Cardiac septum (tissue), 1 donor: ENCODE data around the gene BABAM2. TPM values are rescaled to one million over a fixed set of nuclear protein-coding genes. Genes with fewer than 3 reads are reported as not detected.
"Not testable (repeated sequence)": the region's sequence is repeated elsewhere in the genome, so short reads cannot be mapped to it uniquely, and the experiment has no call there.

Experiments
- DNase-seq: peaks from one replicate; pipeline ENCODE4 v3.0.0-alpha.2; 2020; ENCODE audit warnings: low spot score
- intact Hi-C: fragments of 100-400 bp; cut with DNase I; formaldehyde crosslinking; loops from one replicate; pipeline ENCODE4 v1.14.0; 2022
- total RNA-seq: library from RNA; stranded (reverse); fragmentation: NEBNext Ultra II Directional; extraction: Animal tissue kit (Norgen Biotek cat#: 25700); gene quantifications from one replicate; pipeline ENCODE4 v1.2.1, GENCODE V29; 2021
- donor health status: DM: no; HTN: no; CAD: no.

The BABAM2 gene
- total RNA-seq, 1 donor from 2014 or later, result 63.4 TPM

DNA sequence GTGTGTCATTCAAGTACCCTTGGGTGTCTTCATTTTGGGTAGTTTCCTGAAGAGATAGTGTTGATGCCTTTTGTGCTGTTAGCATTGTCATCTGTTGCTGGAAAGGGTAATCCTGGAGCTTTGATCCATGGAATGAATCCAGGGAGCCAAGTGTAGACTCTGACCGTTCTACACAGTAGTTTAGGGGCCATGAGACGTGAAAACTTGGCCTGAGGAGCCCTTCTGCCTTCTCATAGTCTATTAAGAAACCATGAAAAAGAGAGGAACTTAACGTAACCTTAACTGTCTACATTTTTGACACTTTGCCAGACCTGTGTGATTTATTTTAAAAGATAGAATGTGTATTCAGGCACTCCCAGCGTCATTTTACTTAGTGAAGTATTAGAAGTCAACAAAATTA, 194.0 kb downstream of the BABAM2 start:
- intact Hi-C loops, result no loop called here
- no peak for DNase-seq

DNA sequence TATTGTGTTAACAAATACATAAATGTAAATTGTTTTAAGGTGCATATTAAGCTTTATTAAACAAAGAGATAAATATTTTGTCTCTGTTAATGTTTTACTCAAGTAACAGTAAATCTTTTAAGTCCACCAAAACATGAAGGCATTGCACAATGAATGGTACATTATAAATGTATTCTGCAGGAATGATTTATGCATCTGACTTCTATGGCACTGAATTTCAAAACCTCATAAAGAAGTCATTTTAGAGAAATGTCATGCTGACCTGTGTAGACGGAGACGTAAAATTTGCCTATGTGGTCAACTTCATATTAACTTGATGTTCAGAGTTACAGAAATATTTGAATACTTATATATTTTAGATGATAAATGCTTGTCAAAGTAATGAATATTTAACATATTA, 194.7 kb downstream of the BABAM2 start:
- DNase-seq, result no peak

DNA sequence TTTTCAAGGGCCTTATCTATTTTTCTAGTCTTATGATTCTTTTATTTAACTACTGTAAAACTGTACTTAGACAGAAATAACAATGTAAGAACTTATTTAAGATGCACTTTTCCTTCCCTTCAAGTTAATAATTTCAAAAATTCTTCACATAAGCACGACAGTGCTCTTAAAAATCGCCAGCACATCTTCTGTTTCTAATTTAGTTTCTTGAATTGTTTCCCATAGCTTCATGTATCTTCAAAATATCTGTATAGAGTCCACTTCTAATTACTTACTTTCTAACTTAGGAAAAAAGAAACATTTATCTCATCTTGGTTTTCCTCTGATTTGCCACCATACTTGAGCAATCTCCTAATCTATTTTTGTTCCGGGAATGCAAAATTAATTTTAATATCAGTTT, 196.1 kb downstream of the BABAM2 start:
- intact Hi-C loops, result no loop called here

More for the DNA sequence above, 194.7 kb downstream of the BABAM2 start:
- intact Hi-C loops, result no loop called here

DNA sequence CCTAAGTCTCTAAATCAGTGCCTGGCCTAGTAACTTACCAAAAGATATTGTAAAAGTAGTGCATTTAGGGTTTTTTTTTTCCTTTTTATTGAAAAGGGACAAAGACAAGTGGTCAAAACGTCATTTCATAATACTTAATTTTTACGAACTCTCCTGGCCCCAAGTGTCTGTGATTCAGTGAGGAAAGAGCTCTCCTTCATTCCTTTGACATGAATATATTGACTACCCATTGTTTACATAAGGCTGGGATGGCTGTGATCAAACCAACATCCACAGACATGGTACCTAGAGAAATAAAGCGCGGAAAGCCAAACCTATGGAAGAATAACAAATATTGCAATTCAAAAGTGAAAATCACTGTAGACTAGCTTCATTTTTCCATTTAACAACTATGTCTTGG, 198.4 kb downstream of the BABAM2 start:
- no peak for DNase-seq
- intact Hi-C loops, result no loop called here

More for the DNA sequence above, 196.1 kb downstream of the BABAM2 start:
- no peak for DNase-seq

DNA sequence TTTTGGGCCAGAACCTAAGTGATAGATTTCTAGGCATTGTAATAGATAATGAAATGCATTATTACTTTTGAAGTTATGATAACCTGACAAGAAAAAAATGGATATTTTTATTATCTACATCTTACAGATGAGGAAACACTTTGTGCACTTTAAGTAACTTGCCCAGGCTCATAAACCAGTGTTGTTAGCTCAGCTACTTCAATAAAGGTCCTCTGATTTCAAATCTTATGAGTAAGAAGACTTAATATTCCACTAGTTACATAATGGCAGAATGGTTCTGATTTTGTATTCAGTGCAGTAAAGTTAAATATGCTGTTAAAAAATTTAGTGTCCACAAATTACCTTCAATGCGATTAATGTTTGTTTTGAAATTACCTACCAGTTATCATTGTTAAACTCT, 199.0 kb downstream of the BABAM2 start:
- DNase-seq, result no peak

DNA sequence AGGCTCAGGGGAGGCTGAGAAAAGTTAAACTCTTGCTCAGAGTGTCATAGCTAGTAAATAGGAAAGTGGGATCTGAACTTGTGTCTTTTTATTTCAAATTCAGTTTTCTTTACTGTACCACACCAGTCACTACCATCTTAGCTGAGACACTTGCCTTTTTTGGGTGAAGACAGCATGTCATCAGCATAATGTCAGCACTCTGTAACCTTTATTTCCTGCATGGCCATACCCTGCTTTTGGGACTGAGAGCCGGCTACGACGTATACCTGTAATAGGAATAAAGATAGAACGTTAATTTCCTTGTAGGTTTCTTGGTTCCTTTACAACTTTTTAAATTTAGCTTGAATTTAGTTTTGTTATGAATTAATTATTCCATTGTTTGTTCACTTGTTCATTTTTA, 202.8 kb downstream of the BABAM2 start:
- intact Hi-C loops, result no loop called here
- no peak for DNase-seq

More for the DNA sequence above, 199.0 kb downstream of the BABAM2 start:
- intact Hi-C loops, result no loop called here

DNA sequence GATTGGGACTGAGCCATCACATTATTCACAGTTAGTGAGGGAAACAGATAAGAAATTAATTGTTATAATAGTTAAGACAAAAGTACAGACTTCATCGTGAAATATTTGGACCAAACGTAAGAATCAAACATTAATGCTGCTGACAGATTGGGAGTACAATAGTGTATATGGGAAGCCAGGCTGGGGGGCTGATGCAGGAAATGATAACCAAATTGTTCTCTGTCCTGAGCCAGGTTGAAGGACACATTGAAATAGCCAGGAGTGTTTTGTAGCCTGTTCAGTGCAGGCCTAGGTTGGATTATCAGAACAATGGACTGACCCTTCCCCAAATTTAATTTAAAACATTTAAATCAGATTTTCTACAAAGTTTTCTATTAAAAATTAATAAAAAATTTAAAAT, 203.2 kb downstream of the BABAM2 start:
- DNase-seq, result no peak
- intact Hi-C loops, result no loop called here

DNA sequence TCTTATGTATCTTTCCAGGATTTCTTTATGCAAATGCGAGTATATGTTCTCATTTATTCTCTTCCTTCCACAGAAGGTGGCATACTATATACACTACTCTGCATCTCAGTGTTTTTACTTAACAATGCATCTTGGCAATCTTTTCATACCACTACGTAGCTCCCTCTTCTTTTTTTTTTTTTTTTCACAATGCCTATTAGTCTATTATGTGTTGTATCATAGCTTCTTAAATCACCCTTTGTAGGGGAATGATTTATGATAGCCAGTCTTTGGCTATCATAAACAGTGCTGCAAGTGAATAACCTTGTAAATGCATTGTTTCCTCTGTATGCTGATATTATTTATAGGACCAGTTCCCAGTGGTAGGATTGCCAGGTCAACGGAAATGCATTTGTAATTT, 204.2 kb downstream of the BABAM2 start:
- intact Hi-C loops, result loop anchor here (5.0 kb wide), 1 partner anchor 137 kb away; no protein-coding TSS in a partner anchor
- no peak for DNase-seq

DNA sequence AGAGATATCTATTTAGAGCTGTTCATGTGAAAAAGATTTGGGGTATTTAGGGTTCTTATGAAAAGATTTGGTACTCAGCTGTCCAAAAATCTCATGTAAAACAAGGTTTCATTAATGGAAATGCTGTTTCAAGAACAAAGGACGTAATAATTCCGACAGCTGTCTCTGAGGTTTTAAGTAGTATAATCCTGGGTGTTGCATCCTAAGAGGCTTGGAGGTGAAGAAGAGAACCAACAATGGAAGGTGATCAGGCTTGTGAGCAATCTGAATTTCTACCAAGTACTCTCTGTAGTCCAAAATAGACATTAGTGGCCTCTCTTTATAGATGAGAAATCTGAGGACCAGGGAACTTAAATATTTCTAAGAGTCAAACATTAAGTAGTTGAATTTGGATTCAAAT, 205.1 kb downstream of the BABAM2 start:
- no peak for DNase-seq
- intact Hi-C loops, result loop anchor here (5.0 kb wide), 1 partner anchor 138 kb away; no protein-coding TSS in a partner anchor

DNA sequence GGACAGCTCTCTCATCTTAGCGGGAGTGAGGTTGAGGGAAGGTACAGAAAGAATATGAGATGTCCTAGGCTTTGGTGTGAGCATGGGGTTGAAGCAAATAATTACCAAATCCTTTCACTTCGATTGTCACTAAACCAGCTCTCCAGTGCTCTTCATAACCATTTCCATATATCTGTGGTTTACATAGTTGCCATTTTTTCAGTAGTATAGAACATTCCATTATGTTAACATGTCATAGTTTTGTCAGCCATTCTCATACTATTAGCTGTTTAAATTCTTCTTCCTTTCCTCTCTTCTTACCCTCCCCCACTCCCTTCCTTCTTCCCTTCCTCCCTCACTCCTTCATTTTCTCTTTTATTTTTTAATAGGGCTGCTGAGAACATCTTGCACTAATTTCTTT, 205.9 kb downstream of the BABAM2 start:
- DNase-seq, result no peak

DNA sequence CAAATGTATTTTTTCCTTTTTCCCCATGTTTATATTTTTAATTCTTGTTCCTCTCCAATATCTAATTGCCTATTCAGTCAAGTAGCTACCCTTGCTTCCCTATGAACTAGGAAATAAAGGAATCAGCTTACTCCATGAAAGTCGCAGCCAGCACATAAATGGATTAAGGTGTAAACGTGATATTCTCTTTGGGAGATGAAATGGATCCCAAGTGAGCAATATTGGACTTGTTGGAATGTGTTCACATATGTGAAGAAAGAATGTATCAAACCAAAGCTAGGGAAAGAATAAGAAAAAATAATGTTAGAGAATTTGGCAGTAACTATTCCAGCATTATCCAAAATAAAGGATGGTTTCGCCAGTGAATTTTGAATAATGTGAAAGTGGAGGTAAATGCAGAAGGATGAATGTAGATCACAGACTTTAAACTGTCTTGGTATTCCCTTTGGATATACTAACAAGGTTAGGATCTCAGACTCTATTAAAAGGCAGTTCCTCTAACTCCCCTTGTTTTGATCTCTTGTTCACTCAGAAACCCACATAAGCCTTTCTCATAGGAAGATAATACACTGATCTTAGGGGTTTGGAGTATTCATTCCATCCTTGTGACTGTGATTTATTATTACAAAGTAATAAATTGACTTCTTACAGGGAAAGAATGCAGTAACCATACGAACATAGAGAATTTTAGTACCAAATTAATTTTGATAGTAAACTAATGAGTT, 208.1 kb downstream of the BABAM2 start:
- intact Hi-C loops, result loop anchor here (5.0 kb wide), 1 partner anchor 141 kb away; no protein-coding TSS in a partner anchor
- no peak for DNase-seq

More for the DNA sequence above, 205.9 kb downstream of the BABAM2 start:
- intact Hi-C loops, result loop anchor here (5.0 kb wide), 1 partner anchor 139 kb away; no protein-coding TSS in a partner anchor

DNA sequence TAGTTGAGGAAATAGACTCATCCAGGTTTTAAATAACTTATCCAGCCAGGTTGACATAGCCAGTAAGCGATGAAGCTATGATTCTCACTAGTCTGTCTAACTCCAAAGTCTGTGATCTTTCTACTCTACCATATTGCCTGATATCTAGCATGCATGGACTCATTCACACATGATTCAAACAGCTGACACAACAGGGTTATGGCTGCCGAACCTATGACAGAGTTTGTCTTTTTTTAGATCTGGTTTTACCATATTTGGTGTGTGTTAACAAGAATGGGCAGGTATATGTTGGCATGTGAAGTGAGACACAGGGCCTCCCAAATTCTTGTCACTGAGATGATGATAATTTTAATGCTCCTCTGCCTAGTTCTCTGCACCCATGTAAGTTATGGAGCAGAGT, 210.6 kb downstream of the BABAM2 start:
- intact Hi-C loops, result loop anchor here (5.0 kb wide), 1 partner anchor 171 kb away; no protein-coding TSS in a partner anchor
- DNase-seq, result no peak

DNA sequence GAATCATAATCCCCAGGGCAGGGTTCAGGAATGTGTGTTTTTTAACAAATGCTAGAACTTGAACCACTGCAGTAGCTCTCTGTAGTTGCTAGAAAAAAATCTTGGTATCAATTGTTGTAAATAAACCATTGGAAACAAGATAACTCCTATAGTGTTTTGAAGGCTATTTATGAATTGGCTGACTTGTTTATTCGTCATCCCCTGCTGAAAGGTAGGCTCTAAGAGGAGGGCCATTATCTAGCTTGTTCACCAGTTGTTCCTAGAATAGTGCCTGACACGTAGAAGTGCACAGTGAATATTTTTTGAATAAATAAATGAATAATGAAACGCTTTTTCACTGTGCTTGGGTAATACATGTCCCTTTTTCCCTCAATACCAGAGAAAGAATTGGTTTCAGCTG, 211.4 kb downstream of the BABAM2 start:
- no peak for DNase-seq
- intact Hi-C loops, result loop anchor here (1.0 to 5.0 kb wide), 2 partner anchors 170 to 289 kb away; no protein-coding TSS in a partner anchor

DNA sequence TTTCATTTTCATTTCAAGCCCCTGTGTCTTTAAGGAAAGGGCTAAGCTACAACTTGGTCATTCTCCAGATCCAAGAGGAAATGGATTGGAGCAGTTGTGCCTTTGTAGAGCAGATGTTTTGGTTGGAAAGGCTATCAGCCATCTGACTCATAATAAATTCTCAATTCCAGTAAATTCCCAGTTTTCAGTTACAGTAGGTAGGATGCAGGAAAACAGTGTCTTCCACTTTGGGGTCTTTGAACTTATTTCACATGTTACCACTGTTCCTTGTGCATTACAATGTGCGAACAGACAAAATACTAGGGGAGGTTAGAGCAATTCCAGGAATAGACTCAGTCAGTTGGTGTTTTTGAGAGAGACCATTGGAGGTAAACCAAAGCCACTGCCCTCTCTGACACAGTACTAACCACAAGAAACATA, 211.9 kb downstream of the BABAM2 start:
- intact Hi-C loops, result loop anchor here (1.0 to 5.0 kb wide), 2 partner anchors 170 to 289 kb away; no protein-coding TSS in a partner anchor
- no peak for DNase-seq

DNA sequence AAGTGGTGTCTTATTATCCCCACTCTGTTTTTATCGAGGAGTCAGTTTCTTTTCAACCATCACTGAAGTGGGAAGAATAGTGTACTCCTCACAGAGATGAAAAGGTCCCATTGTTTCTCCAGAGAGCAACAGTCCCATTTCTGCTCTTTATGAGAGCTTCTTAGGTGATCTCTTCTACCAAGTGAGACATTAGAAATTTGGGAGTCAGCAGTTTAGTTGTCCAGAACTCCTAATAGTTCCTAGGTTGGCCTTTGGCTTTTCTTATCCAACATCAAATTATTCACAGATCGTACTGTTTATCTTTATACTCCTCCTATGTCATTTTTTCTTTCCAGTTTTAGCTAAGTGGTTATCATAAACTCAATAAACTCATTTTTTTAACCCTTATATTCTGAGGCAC, 213.1 kb downstream of the BABAM2 start:
- intact Hi-C loops, result loop anchor here (5.0 kb wide), 1 partner anchor 169 kb away; no protein-coding TSS in a partner anchor
- no peak for DNase-seq

DNA sequence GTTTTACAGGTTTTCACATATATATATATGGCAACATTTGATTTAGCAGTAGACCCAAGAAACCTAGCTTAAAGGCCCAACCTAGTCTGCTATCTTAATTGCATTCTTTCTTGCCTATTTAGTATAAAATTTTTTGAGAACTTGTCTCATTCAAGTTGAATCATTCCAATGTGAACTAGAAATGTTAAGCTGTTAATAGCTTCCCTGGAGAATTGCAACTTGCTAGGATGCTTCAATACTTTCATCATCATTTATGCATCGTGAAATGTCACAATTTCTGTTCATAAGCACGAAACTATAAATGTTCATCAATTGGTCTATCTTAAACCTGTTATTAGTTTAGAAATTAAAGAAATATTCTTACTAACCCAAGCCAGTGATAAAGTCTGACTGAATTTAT, 217.6 kb downstream of the BABAM2 start:
- intact Hi-C loops, result no loop called here
- no peak for DNase-seq

DNA sequence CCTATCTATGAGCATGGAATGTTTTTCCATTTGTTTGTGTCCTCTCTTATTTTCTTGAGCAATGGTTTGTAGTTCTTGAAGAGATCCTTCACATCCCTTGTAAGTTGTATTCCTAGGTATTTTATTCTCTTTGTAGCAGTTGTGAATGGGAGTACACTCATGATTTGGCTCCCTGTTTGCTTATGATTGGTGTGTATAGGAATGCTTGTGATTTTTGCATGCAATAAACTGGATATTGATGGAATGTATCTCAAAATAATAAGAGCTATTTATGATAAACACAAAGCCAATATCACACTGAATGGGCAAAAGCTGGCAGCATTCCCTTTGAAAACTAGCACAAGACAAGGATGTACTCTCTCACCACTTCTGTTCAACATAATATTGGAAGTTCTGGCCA, 223.2 kb downstream of the BABAM2 start:
- DNase-seq, intact Hi-C loops: not testable (repeated sequence)

DNA sequence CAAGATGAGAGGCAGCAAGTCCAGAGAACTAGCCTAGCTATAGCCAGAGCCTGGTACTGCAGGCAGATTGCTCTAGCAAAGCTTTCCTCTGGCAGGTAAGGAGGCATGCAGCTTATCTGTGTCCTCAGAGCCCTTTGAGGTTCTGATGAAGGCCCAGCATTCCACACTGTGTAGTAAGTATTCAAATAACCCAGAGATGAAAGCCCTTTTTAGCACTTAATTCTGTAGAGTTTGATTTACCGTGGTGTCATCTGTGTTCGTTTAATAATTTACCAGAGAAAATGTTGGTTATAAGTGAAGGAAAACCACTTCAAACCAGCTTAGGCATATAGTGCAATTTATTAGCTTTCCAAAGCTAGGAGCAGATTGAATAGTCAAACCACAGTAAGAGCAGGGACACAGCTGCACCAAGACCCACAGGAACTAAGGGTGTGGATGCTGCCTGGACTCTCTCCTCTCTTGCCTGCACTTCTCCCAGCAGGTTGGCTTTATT, 226.6 kb downstream of the BABAM2 start:
- intact Hi-C loops, result no loop called here
- DNase-seq, result no peak

DNA sequence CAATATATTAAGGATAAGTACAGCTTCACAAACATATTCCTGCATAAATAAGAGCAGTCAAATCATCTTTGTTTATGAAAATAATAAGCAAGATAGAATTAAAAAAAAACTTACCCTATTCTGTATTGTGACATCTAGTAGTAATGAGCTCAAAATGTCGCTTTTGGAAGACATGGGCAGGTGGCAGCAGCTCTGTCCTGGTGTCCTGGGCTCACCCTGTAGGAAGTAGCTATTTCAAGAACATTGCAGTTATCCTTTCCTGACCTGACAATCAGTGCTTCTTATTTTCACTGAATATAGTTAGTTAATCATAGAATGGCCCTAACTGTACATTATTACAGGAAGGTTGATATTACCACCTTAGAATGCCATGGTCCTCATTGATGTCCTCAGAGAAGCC, 229.1 kb downstream of the BABAM2 start:
- DNase-seq, result no peak
- intact Hi-C loops, result no loop called here

DNA sequence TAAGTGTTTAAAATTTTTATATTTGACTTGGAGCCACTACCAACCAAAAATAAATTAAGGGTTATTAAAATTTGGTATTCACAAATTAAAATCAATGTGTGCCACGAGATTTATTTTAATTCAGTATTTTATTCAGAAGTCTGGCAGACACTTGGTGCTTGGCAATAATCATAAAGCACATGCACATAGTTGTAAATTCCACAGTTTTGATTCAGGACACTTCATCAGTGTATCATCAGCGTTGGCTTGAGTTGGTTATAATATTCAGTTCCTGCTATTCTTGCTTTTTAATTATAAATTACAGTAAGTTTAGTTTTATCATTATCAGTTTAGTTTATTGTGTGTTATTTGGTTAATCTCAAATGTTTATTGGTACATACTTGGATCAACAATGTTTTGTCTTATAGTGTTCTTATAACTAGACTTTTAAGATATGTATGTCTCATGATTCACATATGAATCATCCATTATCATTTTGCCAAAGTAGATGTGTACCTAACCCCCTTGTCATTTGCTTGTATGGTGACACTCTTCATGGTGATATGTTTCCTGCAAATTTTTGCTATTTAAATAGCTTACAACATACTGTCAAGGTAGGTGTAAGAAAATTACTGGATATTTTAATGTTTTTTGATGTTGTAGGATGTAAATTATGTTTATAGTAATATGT, 237.9 kb downstream of the BABAM2 start:
- intact Hi-C loops, result no loop called here
- no peak for DNase-seq
